Measurements from ENCODE around the gene MEGF6.

The MEGF6 gene

DNA sequence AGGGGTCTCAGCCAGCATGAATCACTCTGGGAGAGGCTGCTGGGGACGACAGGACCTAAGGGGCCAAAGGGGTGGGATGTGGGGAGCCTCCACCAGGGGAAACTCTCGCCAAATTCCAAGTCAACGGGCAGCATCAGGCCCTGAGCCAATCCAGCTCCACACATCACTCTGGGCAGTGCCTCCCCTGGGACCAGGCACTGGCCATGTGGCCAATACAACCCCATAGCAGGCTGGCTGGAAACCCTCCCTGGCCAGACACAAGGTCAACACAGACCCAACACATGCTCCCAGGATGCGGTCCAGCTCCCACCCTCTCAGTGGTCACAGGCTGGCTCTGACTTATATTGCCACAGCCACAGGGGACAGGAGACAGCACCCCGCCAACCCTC lies 60.0 kb downstream of the MEGF6 start:
- no peak for TF ChIP-seq CTCF (conservative IDR thresholded peaks at IDR 0.05; ENCODE audit: low read depth, low read length)
- DNase-seq (ENCODE audit: low read depth) = no peak
- H3K4me3 ChIP-seq (ENCODE audit: low read depth, low read length) = no peak overlapping the region

DNA sequence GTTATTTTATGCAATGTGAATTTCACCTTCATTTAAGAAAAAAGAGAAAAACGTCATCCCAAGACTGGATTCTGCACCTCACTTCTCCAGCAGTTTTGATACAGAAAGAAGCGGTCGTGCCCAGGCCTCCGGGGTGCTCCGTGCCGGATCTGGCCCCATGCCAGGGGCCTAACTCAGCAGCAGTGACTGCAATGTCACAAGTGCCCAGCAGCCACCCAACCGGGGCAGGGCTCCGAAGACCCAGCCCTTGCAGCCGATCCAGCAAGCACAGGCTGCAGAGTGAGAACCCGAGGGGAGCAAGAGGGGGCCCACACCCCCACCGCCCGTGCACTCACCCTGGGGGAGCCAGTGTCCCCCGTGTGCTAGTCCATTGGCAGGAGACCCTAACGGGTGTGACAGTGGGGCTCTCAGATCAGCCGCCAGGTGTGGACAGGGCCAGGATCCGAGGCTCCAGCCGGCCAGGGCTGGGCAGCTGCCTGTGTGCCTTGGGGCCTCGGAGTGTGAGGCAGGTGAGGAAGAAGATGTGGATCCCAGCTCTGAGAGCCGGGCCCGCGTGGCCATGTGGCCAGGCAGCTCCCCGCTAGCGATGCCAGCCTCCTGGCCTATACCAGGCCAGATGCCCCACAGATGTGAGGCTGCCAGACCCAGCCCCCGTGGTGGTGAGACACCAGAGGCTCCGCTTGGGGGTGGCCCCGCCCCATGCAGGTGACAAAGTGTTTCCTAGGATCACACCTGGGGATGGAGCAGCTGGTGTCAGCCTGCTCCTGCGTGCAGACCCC lies 60.6 kb downstream of the MEGF6 start:
- DNase-seq (ENCODE audit: low read depth) = no peak
- TF ChIP-seq CTCF (conservative IDR thresholded peaks at IDR 0.05; ENCODE audit: low read depth, low read length) = no peak
- no peak overlapping the region for H3K4me3 ChIP-seq (ENCODE audit: low read depth, low read length)

- TF ChIP-seq CTCF (conservative IDR thresholded peaks at IDR 0.05; ENCODE audit: low read depth, low read length) = no peak
- no peak for DNase-seq (ENCODE audit: low read depth)
- H3K4me3 ChIP-seq (ENCODE audit: low read depth, low read length) = no peak overlapping the region
These were observed 62.4 kb downstream of the MEGF6 start for GRCh38 chr1:3548895-3549294.

DNA sequence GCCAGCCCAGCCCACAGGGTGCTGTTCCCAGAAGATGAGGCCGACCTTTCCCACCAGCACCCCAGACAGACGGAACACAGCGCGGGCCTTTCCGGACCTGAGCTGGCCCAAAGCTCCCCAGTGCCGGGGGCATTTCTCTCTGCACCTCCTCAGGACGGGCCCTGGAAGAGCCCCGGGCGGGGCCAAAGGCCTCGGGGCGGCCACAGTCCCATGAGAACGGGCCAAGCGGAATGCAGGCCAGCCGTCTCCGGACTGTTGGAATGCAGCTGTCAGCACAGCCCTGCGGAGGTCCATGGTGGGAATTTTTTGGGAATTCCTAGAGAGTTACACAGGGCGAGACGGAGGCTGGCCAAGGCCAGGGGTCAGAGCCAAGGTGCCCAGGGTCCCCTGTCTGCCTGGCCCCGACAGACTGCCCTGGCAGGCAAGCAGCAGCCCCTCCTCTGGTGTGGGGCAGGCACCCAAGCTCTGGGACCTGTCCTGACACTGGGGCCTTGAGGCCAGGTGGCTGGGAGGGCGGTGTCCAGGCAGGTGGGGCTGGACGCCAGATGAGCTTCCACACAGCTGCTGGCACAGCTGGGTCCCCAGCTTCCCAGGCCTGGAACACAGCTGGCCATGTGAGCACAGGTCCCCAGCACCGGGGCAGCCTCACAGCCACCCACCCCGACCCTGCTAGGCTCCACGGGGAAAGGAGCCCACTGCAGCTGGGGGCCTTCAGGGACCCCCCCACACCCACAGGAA lies 63.0 kb downstream of the MEGF6 start:
- no peak overlapping the region for H3K4me3 ChIP-seq (ENCODE audit: low read depth, low read length)
- peak; percentile 60 for DNase-seq (ENCODE audit: low read depth)
- TF ChIP-seq CTCF (conservative IDR thresholded peaks at IDR 0.05; ENCODE audit: low read depth, low read length) = no peak

- no peak for TF ChIP-seq CTCF (conservative IDR thresholded peaks at IDR 0.05; ENCODE audit: low read depth, low read length)
- H3K4me3 ChIP-seq (ENCODE audit: low read depth, low read length) = no peak overlapping the region
- DNase-seq (ENCODE audit: low read depth) = no peak
These were observed 64.0 kb downstream of the MEGF6 start for GRCh38 chr1:3547055-3548005.

DNA sequence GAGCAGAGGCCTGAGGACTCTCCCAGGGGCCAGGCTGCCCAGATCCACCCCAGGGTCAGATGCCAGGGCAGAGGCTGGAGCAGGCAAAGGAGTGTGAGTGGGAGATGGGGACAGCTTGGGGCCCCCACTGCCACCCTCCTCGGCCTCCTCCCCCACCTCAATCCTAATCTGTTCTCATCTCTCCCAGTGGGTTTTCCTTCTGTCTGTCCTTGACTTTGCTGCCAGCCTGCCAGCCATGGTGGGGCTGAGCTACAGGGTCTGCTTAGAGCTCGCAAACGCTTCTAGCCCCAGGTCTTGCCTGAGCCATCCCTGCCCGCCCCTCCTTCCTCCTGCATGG lies 65.3 kb downstream of the MEGF6 start:
- DNase-seq (ENCODE audit: low read depth) = no peak
- no peak overlapping the region for H3K4me3 ChIP-seq (ENCODE audit: low read depth, low read length)
- TF ChIP-seq CTCF (conservative IDR thresholded peaks at IDR 0.05; ENCODE audit: low read depth, low read length) = no peak
